GM19025 (cell line): ENCODE measurements around the gene CLIP3.
A peak's percentile ranks its signal among the peaks of the same experiment; 100 is the strongest.
"Not testable (repeated sequence)": the region's sequence is repeated elsewhere in the genome, so short reads cannot be mapped to it uniquely, and the experiment has no call there.

Experiments
- ATAC-seq: cut with Tn5 transposase; IDR thresholded peaks from one replicate; pipeline ENCODE4 v1.9.1; 2021; ENCODE audit warnings: mild to moderate bottlenecking, low read depth, moderate library complexity; ENCODE audit not compliant: unreplicated experiment

CLIP3 gene, protein sequence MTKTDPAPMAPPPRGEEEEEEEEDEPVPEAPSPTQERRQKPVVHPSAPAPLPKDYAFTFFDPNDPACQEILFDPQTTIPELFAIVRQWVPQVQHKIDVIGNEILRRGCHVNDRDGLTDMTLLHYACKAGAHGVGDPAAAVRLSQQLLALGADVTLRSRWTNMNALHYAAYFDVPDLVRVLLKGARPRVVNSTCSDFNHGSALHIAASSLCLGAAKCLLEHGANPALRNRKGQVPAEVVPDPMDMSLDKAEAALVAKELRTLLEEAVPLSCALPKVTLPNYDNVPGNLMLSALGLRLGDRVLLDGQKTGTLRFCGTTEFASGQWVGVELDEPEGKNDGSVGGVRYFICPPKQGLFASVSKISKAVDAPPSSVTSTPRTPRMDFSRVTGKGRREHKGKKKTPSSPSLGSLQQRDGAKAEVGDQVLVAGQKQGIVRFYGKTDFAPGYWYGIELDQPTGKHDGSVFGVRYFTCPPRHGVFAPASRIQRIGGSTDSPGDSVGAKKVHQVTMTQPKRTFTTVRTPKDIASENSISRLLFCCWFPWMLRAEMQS

DNA sequence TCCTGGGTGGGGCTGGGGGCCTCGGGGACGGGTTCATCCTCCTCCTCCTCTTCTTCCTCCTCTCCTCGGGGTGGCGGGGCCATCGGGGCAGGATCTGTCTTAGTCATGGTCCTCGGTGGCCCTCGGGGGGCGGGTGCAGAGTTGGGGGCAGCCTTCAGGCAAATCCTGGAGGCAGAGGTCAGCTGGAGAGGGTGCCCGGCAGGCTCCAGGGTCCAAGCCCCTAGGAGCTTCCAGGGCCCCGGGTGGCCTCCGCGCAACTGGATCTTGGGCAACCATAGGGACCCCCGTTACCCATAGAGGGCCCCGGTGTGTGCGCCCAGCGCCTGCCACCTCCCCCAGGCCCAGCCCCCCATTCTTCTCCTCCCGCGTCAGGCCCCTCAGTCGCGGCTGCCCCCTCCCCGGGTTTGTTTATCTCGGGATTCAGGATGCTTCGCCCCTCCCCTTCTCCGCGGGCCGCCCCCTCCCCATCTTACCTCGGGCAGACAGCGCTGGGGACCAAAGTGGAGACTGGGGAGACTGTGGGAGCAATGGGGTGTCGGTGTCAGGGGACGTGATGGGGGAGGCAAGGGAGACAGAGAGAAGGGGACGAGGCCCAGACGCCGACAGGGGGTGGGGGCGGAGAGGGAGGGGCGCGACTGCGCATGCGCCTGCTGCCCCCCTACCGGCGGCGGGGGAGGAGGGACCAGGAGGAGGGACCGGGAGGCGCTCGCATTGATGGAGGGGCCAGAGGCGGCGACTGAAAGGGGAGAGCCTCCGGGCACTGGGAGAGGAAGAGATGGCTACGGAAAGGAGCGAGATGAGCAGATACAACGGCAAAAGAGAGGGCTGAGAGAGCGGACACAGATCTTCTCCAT lies at the start of gene CLIP3:
TSS of gene CLIP3 (minus strand) at position 623 of the 854 bp plus-strand sequence. CDS start at position 107, 516 bp downstream.
- no peak for ATAC-seq

DNA sequence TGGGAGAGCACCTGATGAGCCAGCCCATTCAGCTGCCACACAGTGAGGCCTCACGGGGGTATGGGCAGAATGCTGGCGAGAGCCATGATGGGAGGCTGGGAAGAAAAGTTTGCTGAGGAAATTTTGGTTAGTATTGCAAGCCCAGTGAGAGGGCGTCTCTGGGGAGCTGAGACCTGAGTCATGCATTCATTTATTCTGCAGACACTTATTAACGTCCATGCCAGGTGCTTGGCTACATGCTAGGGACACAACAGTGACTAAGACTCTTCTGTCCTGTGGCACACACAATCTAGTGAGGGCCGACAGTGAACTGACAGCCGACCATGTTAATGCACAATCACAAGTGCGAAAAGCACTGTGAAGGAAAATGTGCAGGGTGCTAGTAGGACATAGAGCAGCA lies 49.2 kb upstream of the CLIP3 start:
- no peak for ATAC-seq

DNA sequence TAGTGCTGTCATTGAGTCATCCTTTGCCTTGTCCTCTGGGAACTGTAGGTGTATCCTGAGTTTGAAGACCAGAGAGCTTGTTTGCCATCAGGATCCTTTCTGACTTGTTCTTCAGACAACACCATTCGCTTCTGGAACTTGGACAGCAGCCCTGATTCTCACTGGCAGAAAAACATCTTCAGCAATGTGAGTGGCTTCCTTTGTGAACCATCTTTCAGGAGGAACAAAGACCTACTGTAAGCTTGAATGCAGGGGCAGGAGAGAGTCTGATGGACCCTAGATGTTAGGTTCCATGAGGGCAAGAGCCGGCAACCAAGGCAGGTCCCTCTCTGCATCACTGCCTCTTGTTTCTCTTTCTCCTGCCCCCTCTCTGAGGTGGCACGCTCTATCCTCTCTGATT lies 48.7 kb upstream of the CLIP3 start:
- no peak for ATAC-seq

DNA sequence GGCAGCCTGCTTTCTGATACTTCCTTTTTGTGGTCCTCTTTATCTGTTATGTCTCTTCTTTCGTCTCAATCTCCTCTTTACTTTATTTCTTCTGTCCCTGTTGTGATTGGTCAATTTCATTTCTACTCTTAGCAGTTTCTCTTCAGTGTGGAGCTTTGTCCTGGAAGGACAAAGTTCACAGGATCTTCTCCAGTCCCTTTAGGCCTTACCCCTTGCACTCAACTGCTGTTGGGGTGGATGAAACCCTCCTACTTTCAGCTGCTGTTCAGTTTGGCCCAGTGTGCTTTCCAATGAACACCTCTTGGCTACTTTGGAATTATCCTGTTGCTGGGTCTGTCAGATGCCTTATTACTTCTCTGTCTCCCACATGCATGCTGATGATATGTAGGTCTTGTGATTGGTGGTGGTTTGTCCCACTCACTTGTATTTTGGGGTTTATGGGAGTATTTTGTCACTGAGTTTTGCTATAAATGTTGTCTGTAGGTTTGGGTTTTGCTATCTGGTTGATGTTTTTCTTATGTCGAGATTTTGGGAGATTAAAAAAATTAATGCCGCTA lies 46.8 kb upstream of the CLIP3 start:
- no peak for ATAC-seq

DNA sequence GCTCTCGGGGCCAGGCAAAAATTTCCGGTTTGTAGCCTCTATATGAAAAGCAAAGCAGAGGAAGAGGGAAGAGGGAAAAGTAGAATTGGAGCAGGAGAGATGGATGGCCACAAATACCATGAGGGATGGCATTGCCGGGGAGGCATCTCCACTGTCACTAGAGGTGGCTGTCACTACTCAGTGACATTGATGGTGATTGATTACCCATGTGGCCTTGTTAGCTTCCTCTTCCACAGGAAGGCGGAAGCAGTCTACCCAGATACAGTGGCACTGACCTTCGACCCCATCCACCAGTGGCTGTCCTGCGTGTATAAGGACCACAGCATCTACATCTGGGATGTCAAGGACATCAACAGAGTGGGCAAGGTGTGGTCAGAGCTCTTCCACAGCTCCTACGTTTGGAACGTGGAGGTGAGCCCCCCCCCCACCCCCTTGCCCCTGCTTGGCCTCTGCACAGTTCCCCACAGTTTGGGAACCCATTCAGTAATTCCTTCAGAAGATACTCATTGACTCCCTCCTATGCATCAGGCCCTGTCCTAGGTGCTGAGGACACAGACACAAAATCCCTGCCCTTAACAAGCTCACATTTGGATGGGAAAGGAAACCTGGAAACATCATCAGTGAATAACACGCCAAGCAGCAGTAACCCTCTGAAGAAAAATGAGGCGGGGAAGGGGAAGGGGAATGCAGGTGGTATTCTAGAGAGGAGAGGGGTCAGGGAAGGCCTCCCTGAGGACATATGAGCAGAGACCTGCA lies 40.6 kb upstream of the CLIP3 start:
- no peak for ATAC-seq

DNA sequence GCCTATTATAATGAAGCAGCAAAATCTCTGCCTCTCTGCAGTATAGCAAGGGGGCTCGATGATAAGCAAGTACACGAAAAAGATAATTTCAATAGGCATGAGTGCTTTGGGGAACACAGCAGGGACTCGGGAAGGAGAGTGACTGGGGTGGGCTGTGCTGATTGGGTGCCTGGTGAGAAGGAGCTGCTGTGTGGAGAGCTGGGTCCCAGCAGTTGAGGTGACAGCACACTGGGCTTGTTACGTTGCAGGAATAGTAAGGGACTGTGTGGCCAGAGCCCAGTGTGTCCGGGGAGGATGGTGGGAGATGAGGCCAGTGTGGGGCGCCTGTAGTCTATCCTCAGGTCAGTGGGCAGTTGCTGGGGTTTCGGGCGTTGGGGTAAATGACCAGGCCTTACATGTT lies 39.4 kb upstream of the CLIP3 start:
- ATAC-seq, result no peak

DNA sequence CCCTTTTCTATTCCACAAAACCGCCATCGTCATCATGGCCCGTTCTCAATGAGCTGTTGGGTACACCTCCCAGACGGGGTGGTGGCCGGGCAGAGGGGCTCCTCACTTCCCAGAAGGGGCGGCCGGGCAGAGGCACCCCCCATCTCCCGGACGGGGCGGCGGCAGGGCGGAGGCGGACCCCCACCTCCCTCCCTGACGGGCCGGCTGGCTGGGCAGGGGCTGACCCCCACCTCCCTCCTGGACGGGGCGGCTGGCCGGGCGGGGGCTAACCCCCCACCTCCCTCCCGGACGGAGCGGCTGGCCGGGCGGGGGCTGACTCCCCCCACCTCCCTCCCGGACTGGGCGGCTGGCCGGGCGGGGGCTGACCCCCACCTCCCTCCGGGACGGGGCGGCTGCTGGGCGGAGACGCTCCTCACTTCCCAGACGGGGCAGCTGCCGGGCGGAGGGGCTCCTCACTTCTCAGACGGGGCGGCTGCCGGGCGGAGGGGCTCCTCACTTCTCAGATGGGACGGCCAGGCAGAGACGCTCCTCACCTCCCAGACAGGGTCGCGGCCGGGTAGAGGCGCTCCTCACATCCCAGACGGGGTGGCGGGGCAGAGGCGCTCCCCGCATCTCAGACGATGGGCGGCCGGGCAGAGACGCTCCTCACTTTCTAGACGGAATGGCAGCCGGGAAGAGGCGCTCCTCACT lies 36.3 kb upstream of the CLIP3 start:
- not testable (repeated sequence) for ATAC-seq

DNA sequence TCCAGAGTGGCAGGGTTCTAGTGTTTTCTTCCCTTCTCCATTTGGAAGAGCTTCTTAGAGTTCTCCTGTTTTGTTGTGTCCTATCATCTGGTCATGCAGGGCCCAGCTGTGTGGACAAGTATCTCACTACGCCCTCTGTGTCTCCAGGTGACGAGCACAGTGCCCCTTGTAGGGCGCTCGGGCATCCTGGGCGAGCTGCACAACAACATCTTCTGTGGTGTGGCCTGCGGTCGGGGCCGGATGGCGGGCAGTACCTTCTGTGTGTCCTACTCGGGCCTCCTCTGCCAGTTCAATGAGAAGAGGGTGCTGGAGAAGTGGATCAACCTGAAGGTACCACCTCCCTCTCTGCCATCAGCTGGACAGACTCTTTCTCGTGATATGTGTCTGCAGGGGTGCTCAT lies 35.0 kb upstream of the CLIP3 start:
- ATAC-seq, result no peak

DNA sequence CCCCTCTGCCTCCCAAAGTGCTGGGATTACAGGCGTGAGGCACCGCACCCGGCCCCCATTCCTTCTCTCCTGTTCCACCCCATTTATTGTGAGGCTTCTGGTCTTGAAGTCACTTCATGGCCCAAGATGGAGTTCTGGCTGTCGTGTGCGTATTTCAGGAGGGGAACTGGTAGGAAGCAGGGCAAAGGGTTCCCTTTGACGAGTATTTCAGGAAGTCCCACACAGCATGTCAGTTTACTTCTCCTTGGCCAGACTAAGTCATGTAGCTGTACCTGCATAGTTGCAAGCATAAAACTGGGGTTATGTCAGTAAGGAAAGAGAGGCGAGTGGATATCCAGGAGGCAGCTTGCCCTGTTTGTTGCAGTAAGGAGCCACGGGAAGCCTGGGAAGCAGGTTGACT lies 32.2 kb upstream of the CLIP3 start:
- no peak for ATAC-seq

DNA sequence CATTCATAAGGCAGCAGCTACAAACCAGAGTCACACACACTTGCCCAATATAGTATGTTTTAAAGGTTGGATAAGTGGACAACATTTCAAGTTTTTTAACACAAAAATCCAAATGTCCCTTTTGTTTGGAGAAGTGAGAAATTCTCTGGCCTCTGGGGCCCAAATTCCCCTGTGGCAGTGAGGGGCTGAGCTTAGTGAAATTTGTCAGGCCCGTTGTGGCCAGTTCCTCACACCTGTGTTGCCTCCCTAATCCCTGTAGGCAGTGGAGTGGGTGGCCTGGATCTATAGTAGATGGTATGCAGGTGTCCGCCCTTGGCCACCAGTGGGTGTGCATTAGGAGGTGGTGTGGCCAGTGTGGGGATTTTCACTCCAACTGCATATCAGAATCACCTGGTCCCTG lies 28.7 kb upstream of the CLIP3 start:
- ATAC-seq, result no peak

DNA sequence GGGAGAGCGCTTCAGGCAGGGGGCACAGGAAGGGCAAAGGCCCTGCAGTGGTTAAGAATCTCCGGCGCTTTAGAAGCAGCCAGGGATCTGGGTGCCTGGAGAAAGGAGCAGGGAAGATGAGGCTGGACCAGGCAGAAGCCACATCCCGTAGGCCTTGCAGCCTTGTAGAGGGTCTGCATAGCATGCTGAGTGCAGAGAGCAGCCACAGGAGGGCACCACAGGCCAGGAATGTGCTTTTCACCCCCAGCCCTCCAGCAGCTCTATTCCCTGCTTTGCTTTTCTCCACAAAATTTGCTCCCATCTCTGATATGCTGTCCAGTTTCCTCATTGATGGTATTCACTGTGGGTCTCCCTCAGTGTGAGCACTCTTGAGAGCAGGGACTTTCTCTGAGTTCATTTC lies 27.8 kb upstream of the CLIP3 start:
- ATAC-seq, result no peak

DNA sequence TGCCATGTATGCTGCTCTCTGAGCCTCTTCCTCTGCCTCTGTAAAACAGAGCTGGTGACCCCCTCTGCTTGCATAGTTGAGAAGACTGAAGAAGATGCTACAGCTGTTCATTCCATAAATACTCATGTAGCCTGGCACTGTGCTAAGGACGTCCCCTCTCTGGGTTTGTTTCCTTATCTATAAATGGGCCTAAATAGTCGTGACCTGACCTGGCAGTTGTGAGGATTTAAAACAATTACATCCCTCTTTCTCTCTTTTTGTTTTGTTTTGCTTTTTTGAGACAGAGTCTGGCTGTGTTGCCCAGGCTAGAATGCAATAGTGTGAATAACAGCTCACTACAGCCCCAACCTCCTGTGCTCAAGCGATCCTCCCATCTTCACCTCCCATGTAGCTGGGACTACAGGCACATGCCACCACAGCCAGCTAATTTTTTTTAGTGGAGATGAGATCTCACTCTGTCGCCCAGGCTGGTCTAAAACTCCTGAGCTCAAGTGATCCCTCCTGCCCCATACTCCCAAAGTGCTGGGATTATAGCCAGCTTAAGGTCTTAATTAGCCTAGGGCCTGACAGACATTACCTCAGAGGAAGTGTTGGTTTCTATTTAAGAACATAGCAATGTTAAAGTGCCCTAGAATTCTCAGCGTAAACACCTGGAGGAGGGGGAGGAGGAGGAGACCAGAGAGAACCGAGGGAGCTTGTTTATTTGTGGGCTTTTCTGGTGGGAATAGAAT lies 26.7 kb upstream of the CLIP3 start:
- no peak for ATAC-seq

DNA sequence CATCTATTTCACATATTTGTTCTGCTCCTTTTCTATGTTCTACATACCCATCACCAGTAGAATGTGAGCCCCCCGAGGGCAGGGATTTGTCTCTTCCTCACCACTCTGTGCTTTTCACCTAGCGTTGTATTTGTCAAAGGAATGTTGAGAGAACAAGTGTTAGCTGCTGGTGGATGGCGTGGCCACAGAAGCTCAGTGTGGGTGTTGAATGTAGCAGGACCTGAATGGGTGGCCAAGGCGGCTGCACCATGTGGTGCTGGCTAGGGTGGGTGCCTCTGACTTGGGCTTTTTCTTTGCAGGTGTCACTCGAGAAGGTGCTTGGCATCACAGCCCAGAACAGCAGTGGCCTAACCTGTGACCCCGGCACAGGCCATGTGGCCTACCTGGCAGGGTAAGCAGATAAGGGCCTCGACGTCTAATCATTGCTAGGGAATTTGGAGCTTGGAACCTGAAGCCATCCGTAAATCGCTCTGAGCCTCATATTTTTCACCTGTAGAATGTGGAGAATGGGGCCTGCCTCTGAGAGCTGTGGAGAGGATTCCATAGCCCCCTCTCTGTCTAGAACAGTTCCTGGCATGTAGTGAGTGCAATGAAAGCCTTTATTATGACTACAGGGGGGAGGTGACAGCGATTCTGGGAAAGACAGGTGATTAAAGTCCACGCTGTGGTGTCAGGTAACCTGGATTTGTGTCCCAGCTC lies 26.0 kb upstream of the CLIP3 start:
- no peak for ATAC-seq

DNA sequence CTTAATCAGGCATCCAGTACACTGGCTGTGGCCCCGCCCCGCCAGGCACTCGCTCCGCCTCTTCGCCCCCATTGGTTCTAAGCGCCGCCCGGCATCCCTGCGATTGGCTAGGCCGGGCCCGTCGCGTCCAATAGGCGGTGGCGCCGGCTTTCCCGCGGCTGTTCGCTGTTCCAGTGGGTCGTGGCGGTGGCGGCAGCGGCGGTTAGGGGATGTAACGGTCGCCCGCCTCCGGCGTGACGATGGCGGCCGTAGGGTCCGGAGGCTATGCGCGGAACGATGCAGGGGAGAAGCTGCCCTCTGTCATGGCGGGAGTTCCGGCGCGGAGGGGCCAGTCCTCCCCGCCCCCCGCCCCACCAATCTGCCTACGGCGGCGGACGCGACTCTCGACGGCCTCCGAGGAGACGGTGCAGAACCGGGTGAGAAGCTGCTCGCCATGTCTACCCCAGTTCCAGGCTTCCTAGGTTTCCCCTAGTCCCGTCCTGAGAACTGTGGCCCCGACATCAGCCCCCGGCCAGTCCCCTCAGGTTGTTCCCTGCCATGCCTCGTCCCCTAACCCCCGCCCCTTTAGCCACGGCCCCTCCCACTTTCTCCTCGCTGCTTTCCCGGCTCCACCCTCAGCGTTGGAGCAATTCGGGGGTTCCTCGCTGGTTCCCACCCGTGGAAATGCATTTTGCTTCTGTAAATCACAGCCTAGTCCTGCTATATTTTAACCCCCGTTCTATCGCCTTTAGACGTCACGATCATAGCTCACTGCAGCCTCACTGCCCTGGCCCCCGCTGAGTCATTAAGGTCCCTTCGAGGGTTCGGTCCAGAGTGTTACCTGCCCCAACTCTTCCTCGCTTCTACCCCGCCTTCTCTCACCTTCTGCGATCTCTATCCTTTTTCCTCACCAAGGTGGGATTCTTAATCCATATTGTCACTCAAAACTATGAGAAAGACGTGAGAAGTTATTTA lies 22.3 kb upstream of the CLIP3 start, which contains the start of gene WDR62:
TSS of gene WDR62 (plus strand) at position 165 of the 954 bp plus-strand sequence. CDS start at position 240, 75 bp downstream.
- peak; percentile 57 for ATAC-seq

DNA sequence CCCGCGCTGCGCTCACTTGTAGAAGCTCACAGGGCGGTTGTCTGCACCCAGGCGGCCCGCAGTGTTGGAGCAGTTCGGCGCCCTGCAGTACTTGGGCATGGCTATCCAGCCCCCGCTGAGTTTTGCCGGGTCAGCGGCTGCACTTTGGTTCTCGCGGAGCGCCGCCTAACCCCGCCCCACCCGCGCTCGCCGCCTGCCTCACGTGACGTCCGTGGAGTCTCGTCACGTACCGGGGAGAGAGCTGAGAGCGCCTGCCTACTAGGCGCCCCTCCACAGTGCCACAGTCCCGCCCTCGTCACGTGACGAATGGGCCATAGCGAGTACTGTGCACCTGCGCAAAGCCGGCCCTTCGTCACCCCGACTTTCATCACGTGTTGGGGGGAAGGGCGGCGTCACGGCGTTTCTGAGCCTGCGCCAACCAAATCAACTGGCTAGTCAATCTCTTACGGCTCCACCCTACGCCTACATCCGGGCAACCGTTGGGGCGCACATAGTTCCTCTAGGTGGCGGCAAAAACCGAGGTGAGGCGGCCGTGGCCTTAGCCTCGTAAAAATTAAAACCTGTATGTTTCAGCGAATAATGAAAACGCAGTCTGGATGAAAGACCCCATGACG lies 21.6 kb upstream of the CLIP3 start, which contains the start of gene THAP8:
TSS of gene THAP8 (minus strand) at position 167 of the 614 bp plus-strand sequence. CDS start at position 99, 68 bp downstream.
- peak; percentile 77 for ATAC-seq

DNA sequence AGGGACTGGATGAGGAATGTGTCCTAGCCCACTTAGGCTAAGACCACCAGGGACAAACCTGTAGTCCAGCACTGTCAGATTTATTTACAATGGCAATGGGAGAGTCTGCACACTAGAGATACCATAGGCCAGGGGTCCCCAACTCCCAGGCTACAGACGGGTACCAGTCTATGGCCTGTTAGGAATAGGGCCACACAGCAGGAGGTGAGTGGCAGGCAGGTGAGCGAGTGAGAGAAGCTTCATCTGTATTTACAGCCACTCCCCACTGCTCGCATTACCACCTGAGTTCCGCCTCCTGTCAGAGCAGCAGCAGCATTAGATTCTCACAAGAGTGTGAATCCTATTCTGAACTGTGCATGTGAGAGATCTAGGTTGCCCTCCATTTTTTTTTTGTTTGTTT lies 19.0 kb upstream of the CLIP3 start:
- no peak for ATAC-seq

DNA sequence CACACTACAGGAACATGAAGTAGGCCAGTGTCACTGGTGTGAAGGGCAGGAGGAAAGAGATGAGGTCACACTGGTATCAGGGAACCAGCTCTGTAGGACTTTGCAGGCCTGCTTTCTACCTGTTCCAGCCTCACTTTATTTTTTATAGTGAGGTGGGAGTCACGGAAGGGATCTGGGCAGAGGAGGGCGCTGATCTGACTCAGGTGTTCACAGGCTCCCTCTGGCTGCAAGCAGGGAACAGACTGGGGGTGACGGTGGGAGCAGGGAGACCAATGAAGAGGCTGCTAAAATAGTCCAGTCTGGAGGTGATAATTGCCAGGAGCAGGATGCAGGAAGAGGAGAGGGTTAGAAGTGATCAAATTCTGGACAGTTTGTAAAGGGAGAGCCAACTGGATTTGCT lies 18.6 kb upstream of the CLIP3 start:
- no peak for ATAC-seq
